ENCODE results near the gene SEC14L1. TPM values are rescaled to one million over a fixed set of nuclear protein-coding genes. Genes with fewer than 3 reads are reported as not detected.
"Not testable (repeated sequence)": the region's sequence is repeated elsewhere in the genome, so short reads cannot be mapped to it uniquely, and the experiment has no call there.

SEC14L1 gene
- total RNA-seq (2014; rRNA removed), result 23.1 and 27.0 TPM in 2 replicates
- polyA plus RNA-seq (2012), result 56.1 TPM

GRCh38 chr17:77140878-77141767 lies at the start of gene SEC14L1:
TSS of gene SEC14L1 (plus strand) at chr17:77140969. CDS start at chr17:77143597, 2,628 bp downstream.
- peak; percentile 56 for DNase-seq (ENCODE audit: low read depth)

GRCh38 chr17:77092025-77092424 lies 48.7 kb upstream of the SEC14L1 start:
- no peak for DNase-seq (ENCODE audit: low read depth)

- DNase-seq (ENCODE audit: low read depth), result no peak
Measured at GRCh38 chr17:77095461-77095860, 45.3 kb upstream of the SEC14L1 start.

GRCh38 chr17:77096570-77097214 lies 44.1 kb upstream of the SEC14L1 start:
- DNase-seq (ENCODE audit: low read depth), result peak; percentile 52

- no peak for DNase-seq (ENCODE audit: low read depth)
Measured at GRCh38 chr17:77097631-77098180, 43.1 kb upstream of the SEC14L1 start.

GRCh38 chr17:77098884-77099545 lies 41.8 kb upstream of the SEC14L1 start:
- DNase-seq (ENCODE audit: low read depth), result peak; percentile 72

- no peak for DNase-seq (ENCODE audit: low read depth)
Measured at GRCh38 chr17:77099997-77100396, 40.8 kb upstream of the SEC14L1 start.

- DNase-seq (ENCODE audit: low read depth), result no peak
Measured at GRCh38 chr17:77101521-77102410, 39.0 kb upstream of the SEC14L1 start.

GRCh38 chr17:77102411-77103134 lies 38.2 kb upstream of the SEC14L1 start:
- DNase-seq (ENCODE audit: low read depth), result not testable (repeated sequence)

- DNase-seq (ENCODE audit: low read depth), result no peak
Measured at GRCh38 chr17:77105706-77106105, 35.1 kb upstream of the SEC14L1 start.

GRCh38 chr17:77106874-77107358 lies 33.9 kb upstream of the SEC14L1 start:
- DNase-seq (ENCODE audit: low read depth), result no peak

- peak; percentile 54 for DNase-seq (ENCODE audit: low read depth)
Measured at GRCh38 chr17:77107506-77108433, 33.0 kb upstream of the SEC14L1 start.

- DNase-seq (ENCODE audit: low read depth), result no peak
Measured at GRCh38 chr17:77109159-77109759, 31.5 kb upstream of the SEC14L1 start.

GRCh38 chr17:77109764-77110359 lies 30.9 kb upstream of the SEC14L1 start:
- no peak for DNase-seq (ENCODE audit: low read depth)

GRCh38 chr17:77111165-77111933 lies 29.4 kb upstream of the SEC14L1 start:
- not testable (repeated sequence) for DNase-seq (ENCODE audit: low read depth)

- DNase-seq (ENCODE audit: low read depth), result no peak
Measured at GRCh38 chr17:77111934-77112296, 28.9 kb upstream of the SEC14L1 start.

- no peak for DNase-seq (ENCODE audit: low read depth)
Measured at GRCh38 chr17:77115510-77115909, 25.3 kb upstream of the SEC14L1 start.

Measured in LHCN-M2 (cell line).